Measurements from ENCODE around the gene CFHR5.
A peak's percentile ranks its signal among the peaks of the same experiment; 100 is the strongest.

Gene CFHR5

GRCh38 chr1:197036861-197037260 is 59.5 kb downstream of the CFHR5 start:
- Histone ChIP-seq H3K9me3 (ENCODE audit: low read depth, low read length) (no peaks in the 10 kb centered on the region), H3K36me3 (ENCODE audit: insufficient read depth, low read length) (no peaks in the 10 kb centered on the region), H3K9ac (ENCODE audit: insufficient read length) (no peak overlapping the region), H3K4me3 (no peak overlapping the region), H3K27ac (no peak overlapping the region)
- no peak for DNase-seq (ENCODE audit: low read depth, low spot score)
- no peak for TF ChIP-seq FOXP2 (optimal IDR thresholded peaks at IDR 0.05; ENCODE audit: control extremely low read depth, extremely low read length, insufficient read depth)
- TF ChIP-seq POLR2AphosphoS5 (IDR thresholded peaks at IDR 0.05; ENCODE audit: borderline replicate concordance, low read depth, low read length), result no peak
- TF ChIP-seq EZH2 (IDR thresholded peaks at IDR 0.05), result no peak

GRCh38 chr1:197041486-197042353 is 64.4 kb downstream of the CFHR5 start:
- H3K9ac ChIP-seq (ENCODE audit: insufficient read length), result no peak overlapping the region
- no peaks in the 10 kb centered on the region for H3K9me3 ChIP-seq (ENCODE audit: low read depth, low read length)
- H3K27ac ChIP-seq, result peak overlapping the region; percentile 16; the same call in 1 of the 2 replicates
- no peak for TF ChIP-seq FOXP2 (optimal IDR thresholded peaks at IDR 0.05; ENCODE audit: control extremely low read depth, extremely low read length, insufficient read depth)
- no peak for TF ChIP-seq EZH2 (IDR thresholded peaks at IDR 0.05)
- TF ChIP-seq POLR2AphosphoS5 (IDR thresholded peaks at IDR 0.05; ENCODE audit: borderline replicate concordance, low read depth, low read length), result no peak
- H3K4me3 ChIP-seq, result peak overlapping the region; percentile 63
- H3K36me3 ChIP-seq (ENCODE audit: insufficient read depth, low read length), result no peaks in the 10 kb centered on the region
- DNase-seq (ENCODE audit: low read depth, low spot score), result peak; percentile 28

- Histone ChIP-seq H3K36me3 (ENCODE audit: insufficient read depth, low read length) (no peaks in the 10 kb centered on the region), H3K9me3 (ENCODE audit: low read depth, low read length) (no peaks in the 10 kb centered on the region), H3K27ac (no peak overlapping the region), H3K4me3 (no peak overlapping the region), H3K9ac (ENCODE audit: insufficient read length) (no peak overlapping the region)
- TF ChIP-seq EZH2 (IDR thresholded peaks at IDR 0.05), result no peak
- no peak for DNase-seq (ENCODE audit: low read depth, low spot score)
Observed at GRCh38 chr1:197042676-197043341, 65.5 kb downstream of the CFHR5 start.

- TF ChIP-seq FOXP2 (optimal IDR thresholded peaks at IDR 0.05; ENCODE audit: control extremely low read depth, extremely low read length, insufficient read depth) (no peak), EZH2 (IDR thresholded peaks at IDR 0.05) (no peak), POLR2AphosphoS5 (IDR thresholded peaks at IDR 0.05; ENCODE audit: borderline replicate concordance, low read depth, low read length) (no peak)
- DNase-seq (ENCODE audit: low read depth, low spot score), result no peak
- H3K27ac ChIP-seq, result no peak overlapping the region
- H3K36me3 ChIP-seq (ENCODE audit: insufficient read depth, low read length), result no peaks in the 10 kb centered on the region
- H3K4me3 ChIP-seq, result no peak overlapping the region
- H3K9me3 ChIP-seq (ENCODE audit: low read depth, low read length), result no peaks in the 10 kb centered on the region
- no peak overlapping the region for H3K9ac ChIP-seq (ENCODE audit: insufficient read length)
Observed at GRCh38 chr1:197049100-197049499, 71.7 kb downstream of the CFHR5 start.
